GM10266 (cell line): ENCODE results near the gene ECE1.
A peak's percentile ranks its signal among the peaks of the same experiment; 100 is the strongest.

Source experiments
- DNase-seq: peaks from one replicate; pipeline ENCODE4 v3.0.0; 2012; ENCODE audit errors: extremely low spot score
- CTCF ChIP-seq: IDR thresholded peaks from 2 replicates; pipeline ENCODE4 v1.5.1; 2012; ENCODE audit warnings: mild to moderate bottlenecking, low read depth; ENCODE audit not compliant: control insufficient read depth, insufficient read depth; ENCODE audit errors: missing control alignments

Gene ECE1

GRCh38 chr1:21244986-21245687 lies 45.1 kb downstream of the ECE1 start:
- no peak for DNase-seq
- TF ChIP-seq CTCF: no peak

- TF ChIP-seq CTCF: no peak
- no peak for DNase-seq
These were observed 46.1 kb downstream of the ECE1 start for GRCh38 chr1:21244154-21244553.

DNA sequence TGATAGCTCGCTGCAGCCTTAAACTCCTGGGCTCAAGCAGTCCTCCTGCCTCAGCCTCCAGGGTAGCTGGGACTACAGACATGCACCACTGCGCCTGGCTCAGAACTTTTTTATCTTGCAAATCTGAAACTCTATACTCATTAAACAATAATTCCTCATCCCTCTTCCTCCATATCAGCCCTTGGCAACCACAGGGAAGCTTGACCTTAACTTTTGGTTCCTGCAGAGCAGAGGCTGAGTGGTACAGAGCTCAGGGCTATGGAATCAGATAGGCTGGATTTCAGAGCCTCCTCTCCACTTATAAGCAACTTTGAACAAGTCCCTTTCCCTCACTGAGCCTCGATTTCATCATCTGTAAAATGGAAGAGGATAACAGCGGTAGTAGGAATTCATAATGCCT lies 47.4 kb downstream of the ECE1 start:
- DNase-seq: no peak
- TF ChIP-seq CTCF: no peak

DNA sequence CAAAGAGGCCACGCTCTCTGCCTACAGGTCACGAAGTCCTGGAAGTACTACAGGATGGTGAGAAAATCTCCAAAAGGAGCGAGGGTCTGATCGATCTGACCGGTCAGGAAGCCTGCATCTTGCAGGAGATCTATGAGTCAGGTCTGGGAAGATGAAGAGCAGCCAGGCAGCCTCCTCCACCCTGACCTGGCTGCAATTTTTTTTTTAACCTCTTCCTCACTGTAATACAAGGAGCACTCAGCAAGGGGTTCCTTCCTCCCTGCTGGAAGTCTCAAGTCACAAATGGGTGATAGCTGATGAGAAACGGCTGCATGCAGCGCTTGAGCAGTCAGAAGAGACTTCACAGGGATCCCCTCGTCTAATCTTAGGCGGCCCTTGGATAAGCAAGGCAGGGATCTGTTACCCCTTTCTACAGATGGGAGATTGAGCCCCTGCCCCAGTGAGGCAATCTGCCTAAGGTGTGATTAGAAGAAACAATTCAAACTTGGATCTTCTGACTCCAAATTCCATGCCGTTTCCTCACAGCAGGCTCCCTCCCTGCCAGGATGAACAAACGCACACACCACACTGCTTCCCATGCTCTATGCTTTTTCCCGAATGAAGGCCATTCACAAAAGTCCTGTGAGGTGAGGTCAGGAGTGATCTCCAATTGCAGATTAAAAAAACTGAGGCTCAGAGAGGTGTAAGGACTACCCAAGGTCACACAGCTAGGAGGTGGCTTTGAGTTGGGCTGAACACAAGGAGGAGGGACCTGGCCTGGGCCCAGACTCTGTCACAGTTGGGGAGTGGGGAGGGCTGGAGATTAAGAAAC lies 48.3 kb downstream of the ECE1 start:
- DNase-seq: no peak
- TF ChIP-seq CTCF: no peak

DNA sequence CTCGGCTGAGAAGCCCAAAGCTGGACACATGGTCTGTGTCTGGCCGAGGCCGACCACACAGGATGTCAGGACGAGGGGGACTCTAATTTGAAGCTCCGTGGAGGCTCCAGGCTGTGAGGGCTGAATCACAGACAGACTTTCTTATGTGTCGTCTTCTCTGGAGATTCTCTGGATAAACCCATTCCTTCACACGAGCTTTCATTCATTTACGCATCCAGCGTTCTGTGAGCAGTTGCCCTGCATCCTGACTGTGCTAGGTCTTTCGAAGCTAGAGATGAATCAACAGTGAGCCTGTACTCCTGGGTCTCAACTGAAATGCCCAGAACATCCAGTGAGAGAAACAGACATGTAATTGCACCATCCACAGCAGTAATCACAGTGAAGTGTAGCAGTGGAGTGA lies 49.6 kb downstream of the ECE1 start:
- no peak for DNase-seq

DNA sequence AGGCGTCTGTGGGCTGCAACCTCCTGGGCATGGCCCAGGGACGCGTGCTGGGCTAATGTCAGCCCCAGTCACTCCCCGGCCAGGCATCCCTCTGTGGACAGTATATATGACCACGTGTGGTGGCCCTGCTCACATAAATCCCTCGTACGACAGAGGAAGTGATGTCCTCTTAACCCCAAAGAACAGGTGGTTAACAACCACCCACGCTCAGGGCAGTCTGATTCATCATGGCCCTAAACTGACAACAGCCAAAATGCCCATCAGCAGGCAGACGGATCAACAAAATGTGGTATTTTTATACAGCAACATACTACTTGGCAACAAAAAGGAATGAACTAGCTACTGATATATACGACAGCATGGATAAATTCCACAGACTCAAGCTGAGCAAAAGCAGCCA lies 51.0 kb downstream of the ECE1 start:
- no peak for TF ChIP-seq CTCF

More for the DNA sequence above, 49.6 kb downstream of the ECE1 start:
- TF ChIP-seq CTCF: no peak

GRCh38 chr1:21238141-21238800 lies 52.0 kb downstream of the ECE1 start:
- TF ChIP-seq CTCF: no peak
- DNase-seq: no peak

More for the DNA sequence above, 51.0 kb downstream of the ECE1 start:
- DNase-seq: peak; percentile 47
